GM21526 (cell line): ENCODE data around the gene MYO3B.
"Not testable (repeated sequence)": the region's sequence is repeated elsewhere in the genome, so short reads cannot be mapped to it uniquely, and the experiment has no call there.

Experiments
- ATAC-seq: cut with Tn5 transposase; IDR thresholded peaks from one replicate; pipeline ENCODE4 v1.9.1; 2021; ENCODE audit warnings: moderate library complexity; ENCODE audit not compliant: unreplicated experiment, low FRiP score

The MYO3B gene

DNA sequence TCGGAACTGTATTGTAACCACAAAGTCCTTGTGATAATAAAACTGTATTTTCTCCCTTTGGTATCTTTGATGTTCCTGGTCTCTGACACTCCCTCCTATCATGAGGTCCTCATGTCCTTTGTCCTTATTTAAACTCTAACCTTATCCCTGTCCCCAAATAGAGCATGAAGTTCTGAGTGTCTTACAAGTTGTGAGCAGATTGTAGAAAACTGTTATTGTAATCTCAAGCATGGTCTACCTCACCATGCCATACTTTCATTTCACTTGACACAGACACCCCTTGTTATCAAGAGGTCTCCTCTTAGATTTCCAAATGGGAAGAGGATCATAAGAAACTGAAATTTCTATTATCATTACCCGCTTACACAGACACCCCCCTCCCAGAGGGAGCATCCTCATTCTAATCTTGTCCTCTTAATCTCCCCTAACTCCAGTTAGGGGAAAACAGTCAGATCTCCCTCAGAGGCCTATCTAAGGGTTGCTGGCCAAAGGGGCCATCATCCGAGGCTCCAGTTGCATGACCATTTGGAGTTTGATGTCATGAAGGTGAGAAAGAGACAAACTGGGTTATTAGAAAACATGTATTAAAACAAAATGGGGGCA is 29.0 kb downstream of the MYO3B start:
- ATAC-seq, result no peak

DNA sequence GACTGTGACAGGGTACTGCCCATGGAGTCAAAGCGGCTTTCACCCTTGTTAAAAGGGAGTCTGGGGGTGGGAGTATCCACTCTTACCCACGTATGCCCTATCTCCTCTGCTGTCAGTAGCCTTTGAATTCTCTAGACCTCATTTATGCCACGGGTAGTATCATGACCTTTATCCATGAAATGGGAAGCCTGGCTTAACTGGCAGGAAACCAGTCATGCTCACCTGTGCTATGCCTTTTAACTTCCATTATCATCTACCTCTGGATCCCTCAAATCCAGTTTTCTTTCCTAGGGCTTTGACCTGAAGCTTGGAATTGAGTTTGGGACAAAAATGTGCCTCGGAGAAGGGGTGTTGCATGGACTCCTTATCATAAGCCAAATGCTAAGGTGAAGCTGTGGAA is 30.0 kb downstream of the MYO3B start:
- ATAC-seq, result no peak

DNA sequence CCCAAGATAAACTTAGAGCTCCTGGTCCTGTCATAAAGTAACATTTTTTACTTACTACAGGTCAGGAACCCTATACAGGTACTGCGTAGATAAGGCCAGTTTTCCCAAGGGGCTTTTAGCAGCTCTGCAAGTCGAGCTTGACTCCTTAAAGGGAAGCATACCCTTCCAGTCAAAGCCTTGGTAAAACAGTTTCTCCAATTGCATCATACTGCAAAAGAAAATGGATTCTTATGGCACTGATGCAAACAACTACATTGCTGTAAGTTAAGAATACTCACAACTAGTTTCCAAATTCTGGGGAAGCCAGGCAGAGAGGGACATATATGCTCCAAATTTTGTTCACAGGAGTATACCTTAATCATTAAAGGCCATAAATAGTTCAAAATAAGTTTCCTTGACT is 31.0 kb downstream of the MYO3B start:
- no peak for ATAC-seq

DNA sequence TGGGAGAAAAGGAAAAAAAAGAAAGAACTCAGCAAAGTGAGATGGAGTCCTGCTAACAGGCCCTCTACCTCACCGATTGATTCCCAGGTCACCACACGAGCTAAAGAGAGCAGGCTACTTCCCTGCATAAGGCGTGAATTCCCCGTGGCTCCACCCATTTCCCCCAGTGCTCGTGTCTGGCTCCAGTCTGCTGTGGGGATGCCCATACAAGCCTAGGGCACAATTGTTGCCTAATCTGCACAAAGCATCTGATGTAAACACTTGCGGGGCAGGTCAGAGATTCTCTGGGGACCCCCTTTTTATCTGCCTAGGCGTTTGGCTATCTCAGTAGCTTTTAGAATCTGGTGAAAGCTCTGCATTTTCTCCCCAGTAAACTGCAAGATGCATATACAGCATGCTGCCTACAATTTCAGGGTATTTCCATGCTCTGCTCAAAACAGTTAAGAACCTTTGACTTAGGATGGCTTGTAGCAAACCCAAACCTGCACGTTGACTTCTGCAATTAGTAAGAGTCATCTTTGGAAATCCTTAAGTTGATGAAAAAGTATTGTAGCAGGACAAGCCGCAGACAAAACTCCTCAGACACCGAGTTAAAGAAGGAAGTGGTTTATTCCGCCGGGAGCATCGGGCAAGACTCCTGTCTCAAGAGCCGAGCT is 34.8 kb downstream of the MYO3B start:
- no peak for ATAC-seq

DNA sequence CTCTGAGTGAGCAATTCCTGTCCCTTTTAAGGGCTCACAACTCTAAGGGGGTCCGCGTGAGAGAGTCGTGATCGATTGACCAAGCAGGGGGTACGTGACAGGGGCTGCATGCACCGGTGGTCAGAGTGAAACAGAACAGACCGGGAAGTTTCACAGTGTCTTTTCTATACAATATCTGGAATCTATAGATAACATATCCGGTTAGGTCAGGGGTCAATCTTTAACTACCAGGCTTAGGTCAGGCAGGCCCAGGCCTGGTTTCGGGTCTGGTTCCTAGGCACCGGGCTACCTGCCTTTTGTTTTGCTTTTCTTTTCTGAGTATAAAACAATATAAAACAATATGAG is 35.3 kb downstream of the MYO3B start:
- not testable (repeated sequence) for ATAC-seq

DNA sequence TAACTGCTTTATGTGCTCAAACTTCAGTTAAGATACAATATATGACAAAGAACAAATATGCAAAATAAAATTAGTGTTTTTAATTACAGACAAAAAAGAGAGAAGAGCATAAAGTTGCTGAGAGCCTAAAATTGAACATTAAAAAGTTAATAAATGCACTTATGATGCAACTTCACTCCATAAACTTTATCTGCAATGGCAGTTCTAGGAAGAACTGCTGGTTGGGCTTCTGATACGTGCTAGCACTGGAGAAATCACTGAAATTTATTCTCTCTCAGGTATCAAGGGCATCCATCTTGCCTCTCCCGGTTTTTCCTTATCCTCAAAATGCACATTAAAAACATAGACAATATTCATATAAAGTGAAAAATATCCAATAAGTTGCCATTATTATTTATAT is 35.7 kb downstream of the MYO3B start:
- ATAC-seq, result no peak

DNA sequence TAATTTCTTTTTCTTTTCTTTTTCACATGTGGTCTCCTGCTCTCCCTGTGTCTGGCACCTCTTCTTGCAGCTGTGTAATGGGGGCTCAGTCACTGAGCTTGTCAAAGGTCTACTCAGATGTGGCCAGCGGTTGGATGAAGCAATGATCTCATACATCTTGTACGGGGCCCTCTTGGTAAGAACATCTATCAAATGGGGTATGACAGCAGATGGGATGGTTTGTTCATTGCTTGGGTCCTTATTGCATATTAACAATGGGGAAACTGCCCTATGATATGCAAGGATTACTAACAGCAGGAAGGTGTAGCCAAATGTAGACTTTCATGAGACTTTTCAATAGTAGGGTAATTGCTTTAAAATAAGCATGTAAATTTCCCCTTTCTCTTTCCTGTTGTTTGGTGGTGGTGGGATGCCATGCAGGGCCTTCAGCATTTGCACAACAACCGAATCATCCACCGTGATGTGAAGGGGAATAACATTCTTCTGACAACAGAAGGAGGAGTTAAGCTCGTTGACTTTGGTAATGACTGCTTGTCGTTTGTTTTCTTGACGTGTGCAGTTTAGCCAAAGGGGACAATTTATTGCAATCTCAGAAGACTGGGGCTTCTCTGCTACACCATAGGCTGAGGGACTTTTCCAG is 36.5 kb downstream of the MYO3B start:
- no peak for ATAC-seq

DNA sequence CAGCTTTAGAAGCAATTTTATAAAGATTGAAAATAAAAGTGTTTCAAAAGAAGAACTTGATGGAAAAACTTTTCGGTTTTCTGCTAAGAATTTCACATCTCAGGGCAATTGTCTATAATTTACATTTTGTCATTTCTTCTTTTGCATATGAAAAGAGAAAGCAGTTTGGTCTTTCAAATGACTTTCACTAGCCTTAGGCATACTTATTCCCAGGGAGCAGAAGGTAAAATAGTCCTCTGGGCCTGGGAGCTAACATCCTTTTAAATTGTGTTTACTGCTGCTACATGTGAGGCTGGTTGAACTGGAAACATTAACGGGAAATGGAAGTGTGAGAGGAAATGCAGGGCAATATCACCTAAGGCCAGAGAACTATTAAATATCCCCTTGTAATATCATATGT is 37.1 kb downstream of the MYO3B start:
- ATAC-seq, result no peak

DNA sequence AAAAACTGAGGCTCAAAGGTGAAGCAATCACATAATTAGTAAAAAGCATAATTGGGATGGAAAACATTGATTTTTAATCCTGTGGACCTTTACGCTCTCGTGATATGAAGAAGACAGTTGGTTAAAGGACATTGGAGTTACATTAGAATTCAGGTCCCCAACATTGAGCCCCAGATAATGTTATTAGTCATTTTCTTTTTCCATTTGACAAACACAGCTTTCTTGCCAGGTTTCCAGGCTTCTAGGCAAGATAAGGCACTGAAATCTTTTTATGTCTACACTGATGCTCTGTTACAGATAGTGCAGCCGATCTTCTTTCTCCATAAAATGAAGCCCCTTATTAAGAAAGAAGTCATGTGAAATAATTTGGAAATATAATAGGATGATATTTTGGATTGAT is 38.5 kb downstream of the MYO3B start:
- no peak for ATAC-seq

DNA sequence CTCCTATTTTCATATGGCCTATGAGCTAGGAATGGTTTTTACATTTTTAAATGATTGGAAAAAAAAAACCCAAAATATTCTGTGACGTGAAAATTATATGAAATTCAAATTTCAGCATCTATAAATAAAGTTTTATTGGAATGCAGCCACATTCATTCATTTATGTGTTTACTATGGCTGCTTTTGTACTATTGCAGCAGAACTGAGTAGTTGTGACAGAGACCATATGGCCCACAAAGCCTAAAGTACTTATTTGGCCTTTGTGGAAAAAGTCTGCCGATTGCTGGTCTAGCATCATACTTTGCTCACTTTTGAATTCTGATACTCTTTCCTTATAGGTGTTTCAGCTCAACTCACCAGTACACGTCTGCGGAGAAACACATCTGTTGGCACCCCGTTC is 39.0 kb downstream of the MYO3B start:
- no peak for ATAC-seq

DNA sequence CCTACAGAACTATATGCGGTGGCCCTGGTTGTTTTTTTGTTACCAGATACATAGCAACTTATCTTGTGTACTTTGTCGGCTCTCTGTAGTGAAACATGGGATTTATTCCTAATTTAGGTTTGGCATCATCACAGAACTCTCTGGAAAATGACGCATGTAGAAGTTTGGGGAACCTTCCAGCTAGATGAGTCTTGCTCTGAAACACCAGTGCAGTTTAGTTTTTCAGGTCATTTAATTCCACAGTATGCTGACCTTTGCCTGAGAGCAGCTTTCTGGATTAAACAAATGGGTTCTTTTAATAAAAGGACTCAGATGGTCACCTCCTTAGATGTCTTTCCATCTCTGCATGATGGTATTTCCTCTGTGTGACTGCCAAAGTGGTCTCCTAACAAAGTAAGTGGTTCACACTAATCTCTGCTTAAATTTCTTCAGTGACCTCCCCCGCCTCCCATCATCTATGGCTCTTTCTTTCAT is 39.9 kb downstream of the MYO3B start:
- ATAC-seq, result no peak

DNA sequence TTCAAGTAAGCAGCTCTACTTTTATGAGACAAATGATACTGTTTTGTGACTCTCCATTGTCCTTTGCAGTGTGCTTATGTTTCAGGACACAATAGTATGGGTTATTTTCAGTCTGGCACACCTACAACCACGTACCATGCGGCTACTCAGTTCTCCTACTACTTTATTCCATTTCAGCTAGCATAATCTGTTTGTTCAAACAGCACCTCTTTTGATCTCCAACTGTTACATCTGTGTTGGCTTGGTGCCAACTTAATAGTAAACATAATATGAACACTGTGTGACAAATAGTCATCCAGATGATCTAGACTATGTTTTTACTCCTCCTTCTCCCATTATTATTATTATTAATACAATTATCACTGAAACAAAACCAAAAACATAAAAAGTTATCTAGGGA is 40.5 kb downstream of the MYO3B start:
- ATAC-seq, result no peak

DNA sequence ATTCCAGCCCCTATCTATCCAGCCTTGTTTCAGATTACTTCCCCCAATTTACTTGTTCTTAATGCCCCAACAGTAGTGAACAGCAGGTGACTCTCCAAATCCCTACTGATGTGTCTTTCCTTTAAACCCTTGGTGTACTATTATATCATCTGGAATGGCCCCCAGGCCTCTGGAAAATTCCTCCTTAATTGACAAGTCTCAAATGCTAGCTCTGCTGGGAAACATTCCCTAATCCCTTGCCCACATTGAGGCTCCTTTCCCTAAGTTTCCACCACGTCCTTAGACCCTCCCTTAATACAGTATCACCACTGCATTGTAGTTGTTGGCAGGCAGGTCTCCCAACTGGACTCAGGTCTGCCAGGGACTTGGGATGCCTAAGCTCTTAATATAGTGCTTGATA is 41.0 kb downstream of the MYO3B start:
- ATAC-seq, result no peak

DNA sequence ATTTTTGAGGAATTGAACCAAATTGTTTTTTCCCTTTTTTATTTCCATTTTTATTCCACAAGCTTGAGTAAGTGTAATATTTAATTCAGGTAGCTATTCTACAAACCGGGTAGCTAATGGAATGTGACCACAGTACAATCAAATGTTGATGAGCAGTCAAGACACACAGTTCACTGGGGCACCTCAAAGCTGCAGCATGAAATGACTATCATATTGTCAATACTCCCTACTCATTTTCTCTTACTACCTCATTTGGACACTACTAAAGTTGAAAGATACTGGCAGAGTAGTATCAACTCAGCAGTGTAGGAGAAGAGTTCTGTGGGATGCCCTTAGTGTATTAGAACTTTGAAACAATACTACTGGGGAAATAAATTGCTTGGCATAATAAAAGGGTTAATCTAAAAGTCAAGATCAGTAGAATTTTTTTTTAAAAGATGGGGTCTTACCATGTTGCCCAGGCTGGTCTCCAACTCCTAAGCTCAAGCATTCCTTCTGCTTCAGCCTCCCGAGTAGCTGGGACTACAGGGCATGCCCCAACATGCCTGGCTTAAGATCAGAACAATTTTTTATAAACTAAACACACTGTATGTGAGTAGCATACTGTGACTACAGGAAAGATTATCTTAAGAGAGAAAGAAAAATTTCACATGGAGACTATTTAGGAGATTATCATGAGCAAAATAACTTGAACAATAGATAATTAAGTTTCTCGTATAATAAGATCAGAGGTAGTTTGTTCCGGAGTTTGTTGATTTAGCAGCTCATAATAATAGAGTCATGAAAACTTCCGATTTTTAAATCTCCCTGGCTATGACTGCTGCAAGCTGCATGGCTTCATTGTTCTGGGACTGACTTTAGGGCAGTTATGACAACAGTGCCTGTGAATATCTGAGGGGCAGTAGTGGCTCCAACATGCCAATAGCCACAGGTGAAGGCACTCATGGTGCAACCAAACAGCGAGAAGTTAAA is 43.7 kb downstream of the MYO3B start:
- no peak for ATAC-seq

DNA sequence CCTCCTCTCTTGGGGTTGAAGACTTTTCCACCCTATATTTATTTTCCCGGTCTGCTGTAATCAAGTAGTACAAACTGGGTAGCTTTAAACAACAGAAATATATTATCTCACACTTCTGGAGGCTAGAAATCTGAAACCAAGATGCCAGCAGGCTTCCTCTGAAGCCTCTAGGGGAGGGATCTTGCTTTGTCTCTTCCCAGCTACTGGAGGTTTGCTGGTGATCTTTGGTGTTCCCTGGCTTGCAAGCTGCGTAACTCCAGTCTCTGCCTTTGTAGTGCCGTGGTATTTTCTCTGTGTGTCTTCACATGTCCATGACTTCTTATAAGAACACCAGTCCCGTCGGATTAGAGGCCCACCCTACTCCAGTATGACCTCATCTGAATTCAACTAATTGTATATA is 44.4 kb downstream of the MYO3B start:
- no peak for ATAC-seq

DNA sequence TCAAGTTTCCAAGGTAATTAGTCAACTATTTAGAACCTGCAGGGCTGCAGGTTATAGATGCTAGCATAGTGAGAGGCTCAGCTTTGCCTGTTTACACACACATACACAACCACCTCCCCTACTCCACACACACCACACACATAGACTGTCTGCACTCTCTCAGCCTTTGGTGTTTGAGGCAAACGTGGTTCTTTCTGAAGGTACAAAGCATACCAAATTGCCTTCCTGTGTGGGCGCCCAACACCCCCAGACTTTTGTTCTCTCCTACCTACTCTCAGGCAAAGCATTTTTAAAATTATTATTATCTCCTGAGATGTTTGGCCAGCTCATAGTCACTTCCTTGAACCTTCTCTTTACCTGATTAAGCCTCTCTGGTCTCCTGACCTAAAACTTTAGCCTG is 44.9 kb downstream of the MYO3B start:
- no peak for ATAC-seq

DNA sequence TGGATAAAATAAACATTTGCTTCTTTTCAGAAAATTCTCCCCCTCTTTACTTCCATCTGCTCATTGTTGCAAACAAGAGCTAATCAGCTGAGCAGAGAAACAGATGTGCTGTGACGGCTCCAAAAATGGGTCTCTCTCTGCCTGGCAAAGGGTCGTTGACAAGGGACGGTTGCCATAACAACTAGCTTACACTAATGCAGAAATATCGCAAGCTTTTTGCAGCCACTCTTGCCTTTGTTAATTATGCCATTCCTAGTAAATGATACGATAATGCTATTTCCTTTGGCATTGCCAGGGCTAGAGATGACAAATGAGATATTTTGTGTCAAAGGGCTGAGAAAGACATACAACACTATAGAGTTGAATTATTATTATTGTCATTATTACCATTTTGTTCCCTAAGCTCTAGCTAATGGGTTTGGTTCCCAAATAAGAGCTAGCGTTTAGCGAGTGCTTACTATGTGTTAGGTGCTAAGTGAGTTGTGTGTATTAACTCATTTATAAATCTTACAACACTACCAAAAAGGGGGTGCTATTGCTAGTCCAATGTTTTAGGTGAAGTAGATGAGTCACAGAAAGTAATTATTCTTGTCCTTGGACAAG is 46.8 kb downstream of the MYO3B start:
- no peak for ATAC-seq

DNA sequence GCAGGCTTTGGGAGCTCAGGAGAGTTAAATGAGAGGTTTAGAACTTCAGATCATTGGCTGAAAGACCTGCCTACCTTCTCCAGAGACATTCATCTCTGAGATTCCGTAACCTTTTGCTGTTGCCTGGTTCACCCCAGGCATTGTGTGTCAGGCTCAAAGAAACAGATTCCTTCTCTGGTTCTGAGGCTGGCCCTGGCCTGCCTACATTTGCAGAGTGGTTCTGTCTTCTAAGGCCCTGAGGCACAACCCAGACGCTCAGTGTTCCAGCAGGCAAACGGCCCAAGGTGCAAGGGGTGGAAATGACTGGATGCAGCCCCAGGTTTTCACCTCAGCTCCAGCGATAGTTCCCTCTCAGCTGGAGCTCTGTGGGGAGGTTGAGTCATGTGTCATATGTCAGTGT is 48.3 kb downstream of the MYO3B start:
- ATAC-seq, result no peak

DNA sequence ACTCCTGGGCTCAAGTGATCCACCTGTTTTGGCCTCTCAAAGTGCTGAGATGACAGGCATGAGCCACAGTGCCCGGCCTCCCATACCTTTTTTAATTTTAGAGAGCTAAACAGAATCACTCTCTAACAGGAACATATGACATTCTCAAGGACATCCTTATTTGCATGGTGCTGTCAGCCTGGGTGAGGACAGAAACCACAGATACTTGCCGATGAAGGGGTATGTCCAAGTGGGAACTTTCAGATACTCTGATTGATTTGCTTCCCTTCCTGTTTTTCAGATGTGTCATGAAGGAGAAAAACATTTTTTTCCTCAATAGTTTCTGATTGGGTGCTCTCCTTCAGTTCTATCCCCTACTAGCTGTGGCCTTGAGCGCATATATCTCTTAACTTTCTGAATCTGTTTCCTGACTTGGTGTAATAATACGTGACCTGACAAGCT is 49.6 kb downstream of the MYO3B start:
- peak; percentile 79 for ATAC-seq

DNA sequence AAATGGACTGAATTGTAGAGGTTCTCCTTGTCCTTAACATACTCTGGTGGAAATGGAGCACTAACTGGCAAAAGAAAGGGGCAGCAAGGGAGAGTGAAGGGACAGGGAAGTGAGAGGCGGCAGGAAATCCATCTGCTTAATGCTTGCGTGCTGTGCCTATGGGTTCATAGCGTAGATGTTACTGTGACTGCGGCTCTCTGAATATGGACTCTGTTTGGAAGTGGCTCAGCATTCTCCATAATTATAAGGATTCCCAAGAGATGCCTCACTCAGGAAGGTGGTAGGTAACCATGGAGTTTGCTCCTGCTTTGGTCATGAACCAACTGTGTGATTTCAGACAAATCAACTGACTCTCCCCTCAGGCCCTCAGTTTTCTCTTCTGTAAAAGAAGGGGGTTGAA is 50.0 kb downstream of the MYO3B start:
- peak; percentile 17 for ATAC-seq

DNA sequence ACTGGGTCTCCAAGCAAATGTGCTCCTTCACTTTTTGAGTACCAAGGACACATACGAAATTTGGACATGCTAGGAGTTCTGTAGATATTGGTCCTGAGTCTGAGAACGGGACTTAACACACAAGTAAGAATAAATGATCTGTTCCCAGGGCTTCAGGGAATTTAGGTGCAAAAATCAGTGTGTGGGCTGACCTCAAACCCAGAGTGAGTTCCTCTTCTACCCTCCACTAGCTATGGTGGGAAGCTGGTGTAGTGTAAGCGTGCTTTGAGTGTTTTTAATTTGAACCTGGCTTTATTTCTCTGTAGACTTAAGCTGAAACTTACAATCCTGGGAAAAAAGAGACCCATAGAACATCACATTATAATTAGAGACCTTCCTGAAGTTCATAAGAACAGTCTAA is 50.5 kb downstream of the MYO3B start:
- no peak for ATAC-seq
